ENCODE measurements around the gene MAGI1. TPM values are rescaled to one million over a fixed set of nuclear protein-coding genes. Genes with fewer than 3 reads are reported as not detected.

The MAGI1 gene
- total and polyA plus RNA-seq, 2 donors (not counting 1 experiment from before 2014, with no cell fraction given) = 15.7 to 23.7 TPM

DNA sequence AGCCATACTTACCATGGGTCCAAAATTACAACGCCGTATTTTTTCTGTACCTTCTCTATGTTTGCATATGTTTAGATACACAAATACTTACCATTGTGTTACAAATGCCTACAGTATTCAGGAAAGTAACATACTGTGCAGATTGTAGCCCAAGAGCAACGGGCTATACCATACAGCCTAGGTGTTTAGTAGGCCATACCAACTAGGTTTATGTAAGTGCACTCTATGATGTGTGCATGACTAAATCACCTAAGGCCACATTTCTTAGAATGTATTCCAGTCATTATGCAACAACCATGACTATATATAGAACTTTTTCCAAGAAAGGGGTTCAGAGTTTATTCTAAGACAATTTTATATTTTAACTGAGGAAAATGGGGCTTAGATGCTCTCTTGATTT, 411.7 kb downstream of the MAGI1 start:
- Histone ChIP-seq H3K27ac (ENCODE audit: insufficient read depth, low read length) (no peak overlapping the region), H3K9me3 (ENCODE audit: control insufficient read depth, insufficient read depth, low read depth, low read length) (no peaks in the 10 kb centered on the region), H4K20me1 (ENCODE audit: control insufficient read depth, extremely low read depth, insufficient read depth, low read length) (no peaks in the 10 kb centered on the region), H3K36me3 (ENCODE audit: control insufficient read depth, insufficient read depth, low read length) (no peaks in the 10 kb centered on the region), H3K79me2 (ENCODE audit: control insufficient read depth, insufficient read depth, low read length) (no peaks in the 10 kb centered on the region), H3K9ac (ENCODE audit: insufficient read depth, low read length) (no peak overlapping the region), H3K4me1 (ENCODE audit: control insufficient read depth, extremely low read depth, insufficient read depth, low read length) (no peaks in the 10 kb centered on the region), H3K27me3 (ENCODE audit: control insufficient read depth, insufficient read depth, low read length) (no peaks in the 10 kb centered on the region), H3K4me3 (replicated peaks in 1 of 4; ENCODE audit: control extremely low read depth in 1 of 4, insufficient read depth in 1 of 4, low read depth in 3 of 4, low read length in 4 of 4) (no peak overlapping the region), H3K4me2 (ENCODE audit: extremely low read depth, insufficient read depth, low read length) (no peak overlapping the region), H2AFZ (ENCODE audit: low read length) (no peak overlapping the region)
- TF ChIP-seq, protein P1, sequence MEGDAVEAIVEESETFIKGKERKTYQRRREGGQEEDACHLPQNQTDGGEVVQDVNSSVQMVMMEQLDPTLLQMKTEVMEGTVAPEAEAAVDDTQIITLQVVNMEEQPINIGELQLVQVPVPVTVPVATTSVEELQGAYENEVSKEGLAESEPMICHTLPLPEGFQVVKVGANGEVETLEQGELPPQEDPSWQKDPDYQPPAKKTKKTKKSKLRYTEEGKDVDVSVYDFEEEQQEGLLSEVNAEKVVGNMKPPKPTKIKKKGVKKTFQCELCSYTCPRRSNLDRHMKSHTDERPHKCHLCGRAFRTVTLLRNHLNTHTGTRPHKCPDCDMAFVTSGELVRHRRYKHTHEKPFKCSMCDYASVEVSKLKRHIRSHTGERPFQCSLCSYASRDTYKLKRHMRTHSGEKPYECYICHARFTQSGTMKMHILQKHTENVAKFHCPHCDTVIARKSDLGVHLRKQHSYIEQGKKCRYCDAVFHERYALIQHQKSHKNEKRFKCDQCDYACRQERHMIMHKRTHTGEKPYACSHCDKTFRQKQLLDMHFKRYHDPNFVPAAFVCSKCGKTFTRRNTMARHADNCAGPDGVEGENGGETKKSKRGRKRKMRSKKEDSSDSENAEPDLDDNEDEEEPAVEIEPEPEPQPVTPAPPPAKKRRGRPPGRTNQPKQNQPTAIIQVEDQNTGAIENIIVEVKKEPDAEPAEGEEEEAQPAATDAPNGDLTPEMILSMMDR (conservative IDR thresholded peaks at IDR 0.05 in 1 of 2, IDR thresholded peaks at IDR 0.05 in 1 of 2; ENCODE audit: low read depth in 1 of 2, low read length in 2 of 2) = no peak
- TF ChIP-seq EZH2 (IDR thresholded peaks at IDR 0.05; ENCODE audit: low read length, missing control alignments) = no peak
- DNase-seq (ENCODE audit: low read depth in 2 of 2) = no peak

DNA sequence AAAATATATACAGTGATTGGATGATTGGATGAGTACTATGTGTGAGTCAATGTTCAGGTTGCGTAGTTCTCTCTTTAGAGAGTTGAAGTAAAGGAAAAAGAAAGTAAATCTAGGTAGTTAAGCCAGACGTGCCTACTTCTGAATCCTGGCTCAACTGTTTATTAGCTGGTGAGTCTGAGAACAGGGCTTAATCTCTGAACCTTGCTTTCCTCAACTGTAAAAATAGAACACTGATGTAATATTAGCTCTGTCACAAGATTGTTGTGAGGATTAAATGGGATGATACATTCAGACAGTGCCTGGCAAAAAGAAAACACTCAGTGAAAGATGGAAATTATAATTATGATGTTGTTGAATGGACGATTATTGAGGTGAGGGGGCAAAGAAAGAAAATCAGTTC, 413.4 kb downstream of the MAGI1 start:
- Histone ChIP-seq H3K9me3 (ENCODE audit: control insufficient read depth, insufficient read depth, low read depth, low read length) (no peaks in the 10 kb centered on the region), H3K36me3 (ENCODE audit: control insufficient read depth, insufficient read depth, low read length) (no peaks in the 10 kb centered on the region), H2AFZ (ENCODE audit: low read length) (no peak overlapping the region), H3K4me1 (ENCODE audit: control insufficient read depth, extremely low read depth, insufficient read depth, low read length) (no peaks in the 10 kb centered on the region), H3K4me2 (ENCODE audit: extremely low read depth, insufficient read depth, low read length) (no peak overlapping the region), H3K9ac (ENCODE audit: insufficient read depth, low read length) (no peak overlapping the region), H4K20me1 (ENCODE audit: control insufficient read depth, extremely low read depth, insufficient read depth, low read length) (no peaks in the 10 kb centered on the region), H3K27ac (ENCODE audit: insufficient read depth, low read length) (no peak overlapping the region), H3K4me3 (replicated peaks in 1 of 4; ENCODE audit: control extremely low read depth in 1 of 4, insufficient read depth in 1 of 4, low read depth in 3 of 4, low read length in 4 of 4) (no peak overlapping the region), H3K27me3 (ENCODE audit: control insufficient read depth, insufficient read depth, low read length) (no peaks in the 10 kb centered on the region), H3K79me2 (ENCODE audit: control insufficient read depth, insufficient read depth, low read length) (no peaks in the 10 kb centered on the region)
- no peak for DNase-seq (ENCODE audit: low read depth in 2 of 2)
- TF ChIP-seq, protein P1 (conservative IDR thresholded peaks at IDR 0.05 in 1 of 2, IDR thresholded peaks at IDR 0.05 in 1 of 2; ENCODE audit: low read depth in 1 of 2, low read length in 2 of 2) = no peak

- Histone ChIP-seq H3K9me3 (ENCODE audit: control insufficient read depth, insufficient read depth, low read depth, low read length) (no peaks in the 10 kb centered on the region), H3K4me2 (ENCODE audit: extremely low read depth, insufficient read depth, low read length) (no peak overlapping the region), H3K27me3 (ENCODE audit: control insufficient read depth, insufficient read depth, low read length) (no peaks in the 10 kb centered on the region), H3K9ac (ENCODE audit: insufficient read depth, low read length) (no peak overlapping the region), H3K27ac (ENCODE audit: insufficient read depth, low read length) (no peak overlapping the region), H4K20me1 (ENCODE audit: control insufficient read depth, extremely low read depth, insufficient read depth, low read length) (no peaks in the 10 kb centered on the region), H3K79me2 (ENCODE audit: control insufficient read depth, insufficient read depth, low read length) (no peaks in the 10 kb centered on the region), H3K4me3 (replicated peaks in 1 of 4; ENCODE audit: control extremely low read depth in 1 of 4, insufficient read depth in 1 of 4, low read depth in 3 of 4, low read length in 4 of 4) (no peak overlapping the region), H3K36me3 (ENCODE audit: control insufficient read depth, insufficient read depth, low read length) (no peaks in the 10 kb centered on the region), H2AFZ (ENCODE audit: low read length) (no peak overlapping the region), H3K4me1 (ENCODE audit: control insufficient read depth, extremely low read depth, insufficient read depth, low read length) (no peaks in the 10 kb centered on the region)
- no peak for TF ChIP-seq EZH2 (IDR thresholded peaks at IDR 0.05; ENCODE audit: low read length, missing control alignments)
- TF ChIP-seq, protein P1 (conservative IDR thresholded peaks at IDR 0.05 in 1 of 2, IDR thresholded peaks at IDR 0.05 in 1 of 2; ENCODE audit: low read depth in 1 of 2, low read length in 2 of 2) = no peak
- no peak for DNase-seq (ENCODE audit: low read depth in 2 of 2)
These were observed 415.4 kb downstream of the MAGI1 start for GRCh38 chr3:65623362-65623761.
